Breast epithelium (tissue), 3 donors: ENCODE data around the gene TNIP1.

Experiments used
- CTCF ChIP-seq, 3 donors: fragments of 450-650 bp; IDR thresholded peaks; one replicate each; pipeline ENCODE4 v1.5.1; 2016 to 2017; ENCODE audit warnings: antibody characterized with exemption in 3 of 3, mild to moderate bottlenecking in 3 of 3, moderate library complexity in 3 of 3
- POLR2A ChIP-seq: fragments of 450-650 bp; IDR thresholded peaks from one replicate; pipeline ENCODE4 v1.6.1; 2016; ENCODE audit warnings: antibody characterized with exemption, mild to moderate bottlenecking, moderate library complexity
- POLR2AphosphoS5 ChIP-seq, 3 donors: sonication (generic); formaldehyde crosslinking; IDR thresholded peaks; one replicate each; pipeline ENCODE4 v1.6.1; 2017; ENCODE audit warnings: antibody characterized with exemption in 3 of 3

- TF ChIP-seq POLR2A (no peak), CTCF (IDR thresholded peaks at IDR 0.05) (no peak), POLR2AphosphoS5 (IDR thresholded peaks at IDR 0.05) (no peak)
Observed at GRCh38 chr5:151123897-151124751, 43.3 kb upstream of the TNIP1 start.
